ENCODE measurements around the gene CYP4V2. TPM values are rescaled to one million over a fixed set of nuclear protein-coding genes. Genes with fewer than 3 reads are reported as not detected.

Gene CYP4V2
- polyA plus RNA-seq, 1 experiment, result 4.2 TPM

GRCh38 chr4:186168750-186169149 lies 22.6 kb upstream of the CYP4V2 start:
- POLR2A ChIA-PET, result no interaction called here
- no peak for TF ChIP-seq CTCF (IDR thresholded peaks at IDR 0.05; ENCODE audit: insufficient read depth, low read depth, low read length)
- CTCF ChIA-PET, result no interaction called here
- DNase-seq (ENCODE audit: low read depth), result no peak
- no peaks in the 10 kb centered on the region for H3K27me3 ChIP-seq (ENCODE audit: control insufficient read depth, insufficient read depth, low read length)
- no peak overlapping the region for H3K4me3 ChIP-seq (ENCODE audit: low read depth, low read length)
- no peaks in the 10 kb centered on the region for H3K36me3 ChIP-seq (ENCODE audit: control insufficient read depth, insufficient read depth, low read length)

DNA sequence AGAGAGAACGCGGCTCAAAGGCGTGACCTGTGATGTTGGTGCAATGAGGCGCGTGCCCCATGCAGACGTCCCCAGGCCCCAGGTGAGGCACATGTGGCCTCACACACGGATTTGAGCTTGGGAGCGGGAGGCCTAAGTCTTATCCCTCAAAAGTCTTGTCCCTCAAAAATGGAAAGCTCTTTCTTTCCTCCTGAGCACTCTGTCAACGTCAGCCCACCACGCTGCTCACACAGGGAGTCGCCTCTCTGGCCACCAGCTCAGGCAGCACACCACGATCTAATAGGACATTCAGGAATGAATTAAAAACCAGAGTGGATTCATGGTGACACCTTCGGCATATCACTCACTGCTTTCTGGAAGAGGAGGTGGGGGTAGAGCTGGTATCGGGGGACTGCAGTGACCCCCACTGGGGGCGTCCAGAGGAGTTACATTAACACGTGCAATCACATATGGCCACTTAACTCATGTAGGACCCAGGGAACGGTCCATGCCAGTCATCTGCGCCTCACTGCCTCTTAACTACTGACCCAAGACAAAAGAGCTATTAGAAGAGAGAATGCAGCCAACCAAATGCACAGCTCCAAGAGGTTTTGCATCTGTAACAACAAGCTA lies 21.9 kb upstream of the CYP4V2 start:
- Histone ChIP-seq H3K4me3 (ENCODE audit: low read depth, low read length) (no peak overlapping the region), H3K27me3 (ENCODE audit: control insufficient read depth, insufficient read depth, low read length) (no peaks in the 10 kb centered on the region), H3K36me3 (ENCODE audit: control insufficient read depth, insufficient read depth, low read length) (no peaks in the 10 kb centered on the region)
- no peak for DNase-seq (ENCODE audit: low read depth)
- ChIA-PET POLR2A (no interaction called here), CTCF (no interaction called here)
- TF ChIP-seq CTCF (IDR thresholded peaks at IDR 0.05; ENCODE audit: insufficient read depth, low read depth, low read length), result no peak

- POLR2A ChIA-PET, result no interaction called here
- Histone ChIP-seq H3K36me3 (ENCODE audit: control insufficient read depth, insufficient read depth, low read length) (no peaks in the 10 kb centered on the region), H3K27me3 (ENCODE audit: control insufficient read depth, insufficient read depth, low read length) (no peaks in the 10 kb centered on the region), H3K4me3 (ENCODE audit: low read depth, low read length) (no peak overlapping the region)
- no peak for TF ChIP-seq CTCF (IDR thresholded peaks at IDR 0.05; ENCODE audit: insufficient read depth, low read depth, low read length)
- CTCF ChIA-PET, result no interaction called here
- DNase-seq (ENCODE audit: low read depth), result no peak
Observed at GRCh38 chr4:186169945-186170802, 21.2 kb upstream of the CYP4V2 start.

DNA sequence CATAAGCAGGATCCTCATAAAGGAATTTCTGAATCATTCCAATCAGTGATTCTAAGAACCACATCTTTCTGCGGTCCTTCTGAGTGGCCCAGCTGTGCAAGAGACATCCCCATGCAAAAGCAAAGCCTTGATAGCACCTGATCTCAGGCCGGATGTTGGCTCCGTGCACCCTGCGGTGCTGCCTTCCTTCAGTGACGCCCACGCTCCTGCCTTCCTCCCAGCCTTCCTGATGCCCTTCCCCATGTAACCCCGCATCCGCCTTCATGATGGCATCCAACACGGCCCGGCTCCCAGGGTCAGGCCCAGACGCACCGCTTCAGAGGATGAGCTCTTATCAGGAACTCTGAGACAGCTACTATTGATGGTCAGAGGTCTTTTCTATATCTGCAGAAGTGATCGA lies 20.4 kb upstream of the CYP4V2 start:
- CTCF ChIA-PET, result no interaction called here
- TF ChIP-seq CTCF (IDR thresholded peaks at IDR 0.05; ENCODE audit: insufficient read depth, low read depth, low read length), result no peak

GRCh38 chr4:186172546-186172945 lies 18.8 kb upstream of the CYP4V2 start:
- Histone ChIP-seq H3K4me3 (ENCODE audit: low read depth, low read length) (no peak overlapping the region), H3K27me3 (ENCODE audit: control insufficient read depth, insufficient read depth, low read length) (no peaks in the 10 kb centered on the region; the same call in 1 of the 2 replicates), H3K36me3 (ENCODE audit: control insufficient read depth, insufficient read depth, low read length) (no peaks in the 10 kb centered on the region)
- ChIA-PET CTCF (no interaction called here), POLR2A (no interaction called here)
- no peak for TF ChIP-seq CTCF (IDR thresholded peaks at IDR 0.05; ENCODE audit: insufficient read depth, low read depth, low read length)
- no peak for DNase-seq (ENCODE audit: low read depth)

More for the DNA sequence above, 20.4 kb upstream of the CYP4V2 start:
- no peaks in the 10 kb centered on the region for H3K27me3 ChIP-seq (ENCODE audit: control insufficient read depth, insufficient read depth, low read length)
- POLR2A ChIA-PET, result no interaction called here
- H3K4me3 ChIP-seq (ENCODE audit: low read depth, low read length), result no peak overlapping the region
- DNase-seq (ENCODE audit: low read depth), result no peak
- no peaks in the 10 kb centered on the region for H3K36me3 ChIP-seq (ENCODE audit: control insufficient read depth, insufficient read depth, low read length)

All from BJ (cell line).